Activated CD8-positive, alpha-beta memory T cell treated with anti-CD3 and anti-CD28 coated beads for 36 hours (primary cell): ENCODE measurements around the gene ATP10D. TPM values are rescaled to one million over a fixed set of nuclear protein-coding genes. Genes with fewer than 3 reads are reported as not detected.

Source experiments
- CTCF ChIA-PET: fragments of 350-600 bp; sonication (Branson Sonifier 250); formaldehyde crosslinking; loops from one replicate; lab custom pipeline; 2021; ENCODE audit warnings: antibody characterized with exemption; lab: Charles Lee
- POLR2A ChIA-PET: fragments of 350-600 bp; sonication (Branson Sonifier 250); formaldehyde crosslinking; loops from one replicate; lab custom pipeline; 2021; ENCODE audit warnings: antibody characterized with exemption; lab: Charles Lee
- total RNA-seq, 2 experiments: library from RNA; stranded (reverse); gene quantifications; one replicate each; pipeline ENCODE4 v1.2.3, GENCODE V29; 2021

ATP10D gene
- total RNA-seq, 2 experiments from 2014 or later = 6.9 to 10.0 TPM

- ChIA-PET CTCF (no interaction called here), POLR2A (no interaction called here)
Measured at GRCh38 chr4:47631161-47631560, 146.1 kb downstream of the ATP10D start.

- POLR2A ChIA-PET = no interaction called here
- CTCF ChIA-PET = no interaction called here
Measured at GRCh38 chr4:47639531-47639930, 154.5 kb downstream of the ATP10D start.

- ChIA-PET POLR2A (no interaction called here), CTCF (no interaction called here)
Measured at GRCh38 chr4:47640911-47641310, 155.8 kb downstream of the ATP10D start.

GRCh38 chr4:47641755-47642154 is 156.7 kb downstream of the ATP10D start:
- ChIA-PET POLR2A (no interaction called here), CTCF (no interaction called here)

GRCh38 chr4:47642191-47642830 is 157.2 kb downstream of the ATP10D start:
- ChIA-PET POLR2A (no interaction called here), CTCF (interaction anchor here (0.8 kb wide), 1 partner anchor 16 kb away, joined by 3 read pairs; no protein-coding TSS in a partner anchor)

Other genes starting within 250 kb of the ATP10D start
- 10 to 100 TPM; 31.0 to 32.3 TPM for gene COMMD8, start 21.6 kb upstream of the ATP10D start, total RNA-seq